ENCODE results near the gene SSH3.
A peak's percentile ranks its signal among the peaks of the same experiment; 100 is the strongest.

The SSH3 gene

GRCh38 chr11:67264877-67265632 is 38.3 kb upstream of the SSH3 start:
- peaks cover 33% of the 10 kb centered on the region for H3K4me1 ChIP-seq (ENCODE audit: insufficient read depth, low read length)
- no peak overlapping the region for H3K4me3 ChIP-seq (ENCODE audit: low read length)
- H3K9me3 ChIP-seq (ENCODE audit: low read length) = no peaks in the 10 kb centered on the region
- no peak overlapping the region for H2AFZ ChIP-seq (ENCODE audit: low read depth, low read length)
- peaks cover 11% of the 10 kb centered on the region for H3K36me3 ChIP-seq (ENCODE audit: insufficient read depth, low read length)
- no peaks in the 10 kb centered on the region for H3K27me3 ChIP-seq (ENCODE audit: insufficient read depth, low read length)

DNA sequence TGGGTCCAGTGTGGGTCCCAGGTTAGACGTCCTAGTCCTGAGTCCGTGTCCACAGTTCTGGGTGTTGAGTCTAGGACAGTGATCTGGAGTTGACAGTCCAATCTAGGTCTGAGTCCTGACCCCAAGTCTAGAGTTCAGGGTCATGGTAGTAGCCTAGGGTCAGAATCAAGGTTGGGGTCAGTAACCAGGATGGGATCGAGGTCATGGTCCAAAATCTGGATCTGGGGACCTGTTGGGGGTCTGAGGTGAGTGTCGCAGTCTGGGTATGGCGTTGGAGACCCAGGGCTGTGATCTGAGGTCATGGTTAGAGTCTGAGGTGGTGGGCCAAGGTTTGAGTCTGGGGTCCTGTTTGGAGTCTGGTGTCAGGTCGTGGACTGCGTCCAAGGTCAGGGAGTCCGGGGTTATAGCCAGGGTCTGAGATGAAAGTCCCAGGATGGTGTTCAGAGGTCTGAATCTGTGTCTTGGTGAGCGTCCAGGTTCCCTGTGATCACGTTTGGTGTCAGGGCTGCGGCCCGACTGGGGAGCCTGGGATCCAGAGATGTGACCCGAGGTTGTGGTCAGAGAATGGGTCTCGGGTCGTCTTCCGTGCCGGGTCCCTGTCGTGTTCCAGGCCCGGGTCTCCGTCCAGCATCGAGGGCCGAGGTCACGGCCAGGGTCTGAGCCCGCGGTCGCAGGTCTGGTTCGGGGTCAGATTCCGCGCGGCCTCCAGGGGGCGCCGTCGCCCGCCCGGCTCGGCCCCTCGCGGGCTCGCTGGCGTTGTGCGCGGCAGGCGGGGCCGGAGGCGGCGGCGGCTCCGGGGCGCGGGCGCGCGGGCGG is 37.5 kb upstream of the SSH3 start:
- Histone ChIP-seq H3K36me3 (ENCODE audit: insufficient read depth, low read length) (peaks cover 11% of the 10 kb centered on the region), H3K4me3 (ENCODE audit: low read length) (peak overlapping the region; percentile 50), H3K27me3 (ENCODE audit: insufficient read depth, low read length) (no peaks in the 10 kb centered on the region), H2AFZ (ENCODE audit: low read depth, low read length) (no peak overlapping the region), H3K9me3 (ENCODE audit: low read length) (no peaks in the 10 kb centered on the region), H3K4me1 (ENCODE audit: insufficient read depth, low read length) (peaks cover 41% of the 10 kb centered on the region)

- Histone ChIP-seq H3K27me3 (ENCODE audit: insufficient read depth, low read length) (no peaks in the 10 kb centered on the region), H3K4me3 (ENCODE audit: low read length) (peak within 1 kb of the TSS; percentile 54), H3K4me1 (ENCODE audit: insufficient read depth, low read length) (peaks cover 44% of the 10 kb centered on the region), H2AFZ (ENCODE audit: low read depth, low read length) (peak within 1 kb of the TSS; percentile 41), H3K36me3 (ENCODE audit: insufficient read depth, low read length) (peaks cover 11% of the 10 kb centered on the region), H3K9me3 (ENCODE audit: low read length) (no peaks in the 10 kb centered on the region)
Measured at GRCh38 chr11:67266449-67267187, 36.7 kb upstream of the SSH3 start, which contains the start of gene GRK2. TSS of gene GRK2 (plus strand) at chr11:67266473. CDS start at chr11:67266700, 227 bp downstream.

DNA sequence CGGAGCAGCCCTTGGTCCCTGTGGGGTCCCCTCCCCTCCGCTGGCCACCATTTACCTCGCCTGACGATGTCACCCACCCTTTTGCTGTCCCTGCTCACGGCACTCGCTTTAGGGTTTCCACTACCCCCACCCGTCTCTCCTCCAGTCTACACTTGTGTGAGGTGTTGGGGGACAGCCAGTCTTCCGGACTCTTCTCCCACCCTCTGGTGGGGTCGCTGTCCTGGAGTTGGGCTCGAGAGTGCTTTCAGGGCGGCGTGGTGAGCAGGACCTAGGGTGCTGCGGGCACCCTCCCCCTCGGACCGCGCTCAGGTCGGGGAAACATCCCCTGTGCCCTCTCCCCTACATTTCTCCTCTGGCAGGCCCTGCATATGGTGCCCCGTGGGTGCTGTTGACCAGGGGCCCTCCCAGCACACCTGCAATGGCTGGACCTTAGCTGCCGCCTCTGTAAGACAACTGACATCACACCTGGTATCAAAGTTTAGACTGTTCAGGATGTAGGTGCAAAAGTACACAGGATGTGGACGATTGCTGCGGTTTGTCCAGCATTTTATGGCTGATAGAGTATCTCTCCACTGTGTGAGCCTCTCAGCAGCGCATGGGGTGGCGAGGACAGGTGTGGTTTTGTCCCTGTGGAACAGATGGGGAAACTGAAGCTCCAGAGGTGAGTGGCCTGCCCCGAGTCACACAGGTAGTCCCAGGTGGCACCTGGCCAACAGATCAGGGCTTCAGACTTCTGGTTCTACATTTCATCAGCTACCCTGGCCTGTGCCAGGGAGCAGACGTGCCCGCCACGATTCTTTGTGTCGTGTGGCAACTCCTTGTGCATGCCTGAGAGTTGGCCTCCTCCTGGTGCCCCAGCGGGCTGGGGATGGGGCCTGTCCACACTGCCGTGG is 35.9 kb upstream of the SSH3 start:
- Histone ChIP-seq H3K36me3 (ENCODE audit: insufficient read depth, low read length) (peaks cover 11% of the 10 kb centered on the region), H3K9me3 (ENCODE audit: low read length) (no peaks in the 10 kb centered on the region), H3K4me3 (ENCODE audit: low read length) (peak overlapping the region; percentile 54), H2AFZ (ENCODE audit: low read depth, low read length) (no peak overlapping the region), H3K27me3 (ENCODE audit: insufficient read depth, low read length) (no peaks in the 10 kb centered on the region), H3K4me1 (ENCODE audit: insufficient read depth, low read length) (peaks cover 43% of the 10 kb centered on the region)

- no peaks in the 10 kb centered on the region for H3K27me3 ChIP-seq (ENCODE audit: insufficient read depth, low read length)
- H3K4me1 ChIP-seq (ENCODE audit: insufficient read depth, low read length) = peaks cover 41% of the 10 kb centered on the region
- H3K36me3 ChIP-seq (ENCODE audit: insufficient read depth, low read length) = peaks cover 14% of the 10 kb centered on the region
- H2AFZ ChIP-seq (ENCODE audit: low read depth, low read length) = no peak overlapping the region
- H3K4me3 ChIP-seq (ENCODE audit: low read length) = peak overlapping the region; percentile 54
- no peaks in the 10 kb centered on the region for H3K9me3 ChIP-seq (ENCODE audit: low read length)
Measured at GRCh38 chr11:67268081-67268961, 35.0 kb upstream of the SSH3 start.

DNA sequence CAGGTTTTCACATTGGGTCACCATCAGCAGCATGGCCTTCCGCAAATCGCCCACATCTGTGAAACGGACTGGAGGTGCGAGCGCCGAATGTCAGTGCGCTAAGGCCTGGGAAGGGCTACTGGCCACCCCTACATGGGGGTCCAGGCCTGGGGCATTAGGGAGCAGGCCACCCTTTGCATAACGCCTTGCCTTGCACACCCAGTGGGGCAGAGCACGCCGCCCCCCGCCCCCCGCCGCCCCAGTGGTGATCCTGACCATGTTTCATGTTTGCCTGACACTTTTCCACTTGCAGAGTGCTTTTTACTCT is 34.4 kb upstream of the SSH3 start:
- Histone ChIP-seq H3K27me3 (ENCODE audit: insufficient read depth, low read length) (no peaks in the 10 kb centered on the region), H3K9me3 (ENCODE audit: low read length) (no peaks in the 10 kb centered on the region), H3K36me3 (ENCODE audit: insufficient read depth, low read length) (peaks cover 14% of the 10 kb centered on the region), H3K4me3 (ENCODE audit: low read length) (no peak overlapping the region), H2AFZ (ENCODE audit: low read depth, low read length) (no peak overlapping the region), H3K4me1 (ENCODE audit: insufficient read depth, low read length) (peaks cover 41% of the 10 kb centered on the region)

DNA sequence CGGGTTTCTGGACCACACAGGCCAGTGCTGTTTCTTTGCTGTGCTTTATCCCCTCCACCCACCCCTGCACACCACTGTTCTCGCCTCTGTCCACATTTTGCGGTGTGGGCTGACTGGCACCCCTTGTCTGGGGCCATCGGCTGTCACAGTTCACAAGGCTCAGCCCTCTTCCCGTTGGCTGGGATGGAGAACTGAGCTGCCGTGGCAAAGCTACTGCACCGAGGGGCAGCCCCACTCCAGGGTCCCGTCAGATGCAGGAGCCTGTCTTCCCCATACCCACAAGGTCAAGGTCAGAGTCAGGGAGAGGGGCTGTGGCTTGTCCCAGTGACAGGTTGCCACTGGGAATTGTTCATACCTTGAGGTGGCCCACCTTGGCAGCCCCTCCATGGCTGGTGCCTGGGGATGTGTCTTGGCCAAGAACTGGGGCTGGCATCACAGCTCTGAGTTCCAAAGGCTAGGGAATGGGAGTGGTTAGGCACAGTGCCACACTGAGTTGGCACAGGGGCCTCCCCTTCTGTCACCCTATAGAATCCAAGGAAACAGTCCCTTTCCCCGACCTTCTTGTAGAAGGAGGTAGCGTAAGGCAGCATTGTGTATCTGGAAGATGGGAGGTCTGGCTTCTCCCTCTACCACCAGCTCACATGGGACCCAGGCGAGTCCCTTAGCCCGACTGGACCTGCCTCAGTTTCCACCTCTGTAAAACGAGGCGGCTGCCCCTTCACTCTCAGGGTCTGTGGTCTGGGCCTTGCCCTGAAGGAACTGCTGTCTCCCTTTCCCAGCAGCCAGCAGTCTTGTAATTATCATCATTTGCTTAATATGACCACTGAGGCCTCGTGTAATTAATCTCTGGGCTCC is 33.7 kb upstream of the SSH3 start:
- Histone ChIP-seq H3K36me3 (ENCODE audit: insufficient read depth, low read length) (peaks cover 14% of the 10 kb centered on the region), H2AFZ (ENCODE audit: low read depth, low read length) (no peak overlapping the region), H3K9me3 (ENCODE audit: low read length) (no peaks in the 10 kb centered on the region), H3K4me3 (ENCODE audit: low read length) (no peak overlapping the region), H3K27me3 (ENCODE audit: insufficient read depth, low read length) (no peaks in the 10 kb centered on the region), H3K4me1 (ENCODE audit: insufficient read depth, low read length) (peaks cover 41% of the 10 kb centered on the region)

- H3K27me3 ChIP-seq (ENCODE audit: insufficient read depth, low read length) = no peaks in the 10 kb centered on the region
- no peaks in the 10 kb centered on the region for H3K9me3 ChIP-seq (ENCODE audit: low read length)
- H3K36me3 ChIP-seq (ENCODE audit: insufficient read depth, low read length) = peaks cover 18% of the 10 kb centered on the region
- no peak overlapping the region for H3K4me3 ChIP-seq (ENCODE audit: low read length)
- H2AFZ ChIP-seq (ENCODE audit: low read depth, low read length) = no peak overlapping the region
- H3K4me1 ChIP-seq (ENCODE audit: insufficient read depth, low read length) = peaks cover 41% of the 10 kb centered on the region
Measured at GRCh38 chr11:67270256-67271204, 32.8 kb upstream of the SSH3 start.

DNA sequence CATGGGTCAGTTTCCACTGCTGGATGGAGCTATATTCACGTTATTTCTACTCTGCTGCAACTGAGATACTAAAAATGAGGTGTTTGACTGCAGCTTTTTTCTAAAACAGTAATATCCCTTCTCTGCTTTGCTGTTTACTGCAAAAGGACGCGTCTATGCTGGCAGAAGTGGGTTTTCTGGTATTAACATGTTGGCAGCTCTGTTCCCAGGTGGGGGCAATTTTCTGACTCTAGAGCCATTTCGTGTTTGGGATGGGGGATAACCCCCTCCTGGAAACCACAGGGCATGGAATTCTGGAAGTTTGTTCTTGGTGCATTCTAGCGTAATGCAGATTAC is 32.2 kb upstream of the SSH3 start:
- no peaks in the 10 kb centered on the region for H3K9me3 ChIP-seq (ENCODE audit: low read length)
- peaks cover 18% of the 10 kb centered on the region for H3K36me3 ChIP-seq (ENCODE audit: insufficient read depth, low read length)
- no peak overlapping the region for H3K4me3 ChIP-seq (ENCODE audit: low read length)
- H2AFZ ChIP-seq (ENCODE audit: low read depth, low read length) = no peak overlapping the region
- no peaks in the 10 kb centered on the region for H3K27me3 ChIP-seq (ENCODE audit: insufficient read depth, low read length)
- H3K4me1 ChIP-seq (ENCODE audit: insufficient read depth, low read length) = peaks cover 41% of the 10 kb centered on the region

DNA sequence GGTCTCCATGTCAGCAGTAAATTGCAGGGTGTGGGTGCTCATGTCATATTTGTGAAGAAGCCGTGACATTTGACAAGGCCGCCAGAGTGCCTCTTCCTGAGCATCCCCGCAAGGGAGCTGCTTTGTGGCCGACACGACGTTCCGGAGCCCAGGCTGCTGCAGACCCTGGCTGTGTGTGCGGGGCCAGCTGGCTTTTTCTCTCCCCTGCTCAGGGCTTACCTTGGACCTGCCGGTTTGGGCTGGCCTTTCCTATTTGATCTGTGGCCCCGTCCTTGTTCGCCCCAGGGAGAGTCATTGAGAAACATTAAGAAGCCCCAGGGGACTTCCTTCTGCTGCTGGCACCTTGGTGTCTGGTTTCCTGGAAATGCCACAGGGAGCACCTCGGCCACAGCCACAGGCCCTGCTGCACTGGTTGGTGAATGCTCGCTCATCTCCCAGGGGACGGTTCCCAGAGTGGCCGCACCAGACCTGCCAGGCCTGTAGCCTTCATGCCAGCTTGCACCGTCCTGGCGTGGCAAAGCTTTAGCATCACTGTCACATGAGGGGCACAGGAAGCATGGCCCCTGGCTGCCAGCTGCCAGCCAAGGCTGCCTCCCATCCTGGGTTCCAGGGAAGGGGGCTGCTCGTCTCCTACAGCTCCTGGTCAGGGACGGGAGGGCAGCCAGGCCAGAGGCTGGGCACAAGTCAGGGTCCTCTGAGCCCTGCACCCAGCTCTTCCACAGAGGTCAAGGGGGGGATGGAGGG is 31.6 kb upstream of the SSH3 start:
- Histone ChIP-seq H3K4me1 (ENCODE audit: insufficient read depth, low read length) (peaks cover 41% of the 10 kb centered on the region), H2AFZ (ENCODE audit: low read depth, low read length) (no peak overlapping the region), H3K4me3 (ENCODE audit: low read length) (no peak overlapping the region), H3K9me3 (ENCODE audit: low read length) (no peaks in the 10 kb centered on the region), H3K36me3 (ENCODE audit: insufficient read depth, low read length) (peaks cover 18% of the 10 kb centered on the region), H3K27me3 (ENCODE audit: insufficient read depth, low read length) (no peaks in the 10 kb centered on the region)
